ENCODE data around the gene GSG1L. TPM values are rescaled to one million over a fixed set of nuclear protein-coding genes. Genes with fewer than 3 reads are reported as not detected.

GSG1L gene
- total and polyA plus RNA-seq, 9 of the 15 experiments (the other 6 are each of a cell fraction or from before 2014, with no cell fraction given), result not detected

DNA sequence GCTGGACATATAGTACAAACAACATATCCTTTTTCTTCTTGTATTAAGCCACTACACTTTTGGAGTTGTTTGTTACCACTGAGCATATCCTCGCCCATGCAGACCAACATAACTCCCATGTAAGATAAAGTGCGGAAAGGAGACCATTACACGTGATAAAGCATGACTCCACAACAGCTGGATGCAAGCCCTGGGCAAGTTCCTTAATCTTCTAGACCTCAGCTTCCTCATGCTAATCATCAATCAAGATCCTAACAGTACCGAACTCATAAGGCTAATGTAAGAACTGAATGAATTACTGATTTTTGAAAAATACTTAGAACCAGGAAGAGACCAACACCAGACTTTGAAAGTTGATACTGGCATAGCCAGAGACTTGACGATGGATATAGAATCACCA lies 47.0 kb upstream of the GSG1L start (continued):
- peak; percentile 58 for TF ChIP-seq L3MBTL2 (IDR thresholded peaks at IDR 0.05)
- TF ChIP-seq MCM7 (IDR thresholded peaks at IDR 0.05), result no peak
- TF ChIP-seq TRIM24 (IDR thresholded peaks at IDR 0.05), result 0 out of 4 replicates have a peak, but pooled peaks of 1 of the 2 experiments have one; percentile 19
- TF ChIP-seq ZNF79 (CRISPR knock-in tag; IDR thresholded peaks at IDR 0.05; ENCODE audit: low read depth), result no peak
- no peak for TF ChIP-seq NFIX (CRISPR knock-in tag; IDR thresholded peaks at IDR 0.05; ENCODE audit: low read depth)
- 0 out of 2 replicates have a peak, but pooled peaks have one; percentile 26 for TF ChIP-seq SOX6 (IDR thresholded peaks at IDR 0.05)
- TF ChIP-seq YBX1 (IDR thresholded peaks at IDR 0.05), result no peak
- no peak for TF ChIP-seq ZNF184 (CRISPR knock-in tag; IDR thresholded peaks at IDR 0.05)
- no peak for TF ChIP-seq JUNB (CRISPR knock-in tag; conservative IDR thresholded peaks at IDR 0.05)
- 0 out of 2 replicates have a peak, but pooled peaks have one; percentile 12 for TF ChIP-seq ZNF24 (IDR thresholded peaks at IDR 0.05)
- TF ChIP-seq, protein P1, sequence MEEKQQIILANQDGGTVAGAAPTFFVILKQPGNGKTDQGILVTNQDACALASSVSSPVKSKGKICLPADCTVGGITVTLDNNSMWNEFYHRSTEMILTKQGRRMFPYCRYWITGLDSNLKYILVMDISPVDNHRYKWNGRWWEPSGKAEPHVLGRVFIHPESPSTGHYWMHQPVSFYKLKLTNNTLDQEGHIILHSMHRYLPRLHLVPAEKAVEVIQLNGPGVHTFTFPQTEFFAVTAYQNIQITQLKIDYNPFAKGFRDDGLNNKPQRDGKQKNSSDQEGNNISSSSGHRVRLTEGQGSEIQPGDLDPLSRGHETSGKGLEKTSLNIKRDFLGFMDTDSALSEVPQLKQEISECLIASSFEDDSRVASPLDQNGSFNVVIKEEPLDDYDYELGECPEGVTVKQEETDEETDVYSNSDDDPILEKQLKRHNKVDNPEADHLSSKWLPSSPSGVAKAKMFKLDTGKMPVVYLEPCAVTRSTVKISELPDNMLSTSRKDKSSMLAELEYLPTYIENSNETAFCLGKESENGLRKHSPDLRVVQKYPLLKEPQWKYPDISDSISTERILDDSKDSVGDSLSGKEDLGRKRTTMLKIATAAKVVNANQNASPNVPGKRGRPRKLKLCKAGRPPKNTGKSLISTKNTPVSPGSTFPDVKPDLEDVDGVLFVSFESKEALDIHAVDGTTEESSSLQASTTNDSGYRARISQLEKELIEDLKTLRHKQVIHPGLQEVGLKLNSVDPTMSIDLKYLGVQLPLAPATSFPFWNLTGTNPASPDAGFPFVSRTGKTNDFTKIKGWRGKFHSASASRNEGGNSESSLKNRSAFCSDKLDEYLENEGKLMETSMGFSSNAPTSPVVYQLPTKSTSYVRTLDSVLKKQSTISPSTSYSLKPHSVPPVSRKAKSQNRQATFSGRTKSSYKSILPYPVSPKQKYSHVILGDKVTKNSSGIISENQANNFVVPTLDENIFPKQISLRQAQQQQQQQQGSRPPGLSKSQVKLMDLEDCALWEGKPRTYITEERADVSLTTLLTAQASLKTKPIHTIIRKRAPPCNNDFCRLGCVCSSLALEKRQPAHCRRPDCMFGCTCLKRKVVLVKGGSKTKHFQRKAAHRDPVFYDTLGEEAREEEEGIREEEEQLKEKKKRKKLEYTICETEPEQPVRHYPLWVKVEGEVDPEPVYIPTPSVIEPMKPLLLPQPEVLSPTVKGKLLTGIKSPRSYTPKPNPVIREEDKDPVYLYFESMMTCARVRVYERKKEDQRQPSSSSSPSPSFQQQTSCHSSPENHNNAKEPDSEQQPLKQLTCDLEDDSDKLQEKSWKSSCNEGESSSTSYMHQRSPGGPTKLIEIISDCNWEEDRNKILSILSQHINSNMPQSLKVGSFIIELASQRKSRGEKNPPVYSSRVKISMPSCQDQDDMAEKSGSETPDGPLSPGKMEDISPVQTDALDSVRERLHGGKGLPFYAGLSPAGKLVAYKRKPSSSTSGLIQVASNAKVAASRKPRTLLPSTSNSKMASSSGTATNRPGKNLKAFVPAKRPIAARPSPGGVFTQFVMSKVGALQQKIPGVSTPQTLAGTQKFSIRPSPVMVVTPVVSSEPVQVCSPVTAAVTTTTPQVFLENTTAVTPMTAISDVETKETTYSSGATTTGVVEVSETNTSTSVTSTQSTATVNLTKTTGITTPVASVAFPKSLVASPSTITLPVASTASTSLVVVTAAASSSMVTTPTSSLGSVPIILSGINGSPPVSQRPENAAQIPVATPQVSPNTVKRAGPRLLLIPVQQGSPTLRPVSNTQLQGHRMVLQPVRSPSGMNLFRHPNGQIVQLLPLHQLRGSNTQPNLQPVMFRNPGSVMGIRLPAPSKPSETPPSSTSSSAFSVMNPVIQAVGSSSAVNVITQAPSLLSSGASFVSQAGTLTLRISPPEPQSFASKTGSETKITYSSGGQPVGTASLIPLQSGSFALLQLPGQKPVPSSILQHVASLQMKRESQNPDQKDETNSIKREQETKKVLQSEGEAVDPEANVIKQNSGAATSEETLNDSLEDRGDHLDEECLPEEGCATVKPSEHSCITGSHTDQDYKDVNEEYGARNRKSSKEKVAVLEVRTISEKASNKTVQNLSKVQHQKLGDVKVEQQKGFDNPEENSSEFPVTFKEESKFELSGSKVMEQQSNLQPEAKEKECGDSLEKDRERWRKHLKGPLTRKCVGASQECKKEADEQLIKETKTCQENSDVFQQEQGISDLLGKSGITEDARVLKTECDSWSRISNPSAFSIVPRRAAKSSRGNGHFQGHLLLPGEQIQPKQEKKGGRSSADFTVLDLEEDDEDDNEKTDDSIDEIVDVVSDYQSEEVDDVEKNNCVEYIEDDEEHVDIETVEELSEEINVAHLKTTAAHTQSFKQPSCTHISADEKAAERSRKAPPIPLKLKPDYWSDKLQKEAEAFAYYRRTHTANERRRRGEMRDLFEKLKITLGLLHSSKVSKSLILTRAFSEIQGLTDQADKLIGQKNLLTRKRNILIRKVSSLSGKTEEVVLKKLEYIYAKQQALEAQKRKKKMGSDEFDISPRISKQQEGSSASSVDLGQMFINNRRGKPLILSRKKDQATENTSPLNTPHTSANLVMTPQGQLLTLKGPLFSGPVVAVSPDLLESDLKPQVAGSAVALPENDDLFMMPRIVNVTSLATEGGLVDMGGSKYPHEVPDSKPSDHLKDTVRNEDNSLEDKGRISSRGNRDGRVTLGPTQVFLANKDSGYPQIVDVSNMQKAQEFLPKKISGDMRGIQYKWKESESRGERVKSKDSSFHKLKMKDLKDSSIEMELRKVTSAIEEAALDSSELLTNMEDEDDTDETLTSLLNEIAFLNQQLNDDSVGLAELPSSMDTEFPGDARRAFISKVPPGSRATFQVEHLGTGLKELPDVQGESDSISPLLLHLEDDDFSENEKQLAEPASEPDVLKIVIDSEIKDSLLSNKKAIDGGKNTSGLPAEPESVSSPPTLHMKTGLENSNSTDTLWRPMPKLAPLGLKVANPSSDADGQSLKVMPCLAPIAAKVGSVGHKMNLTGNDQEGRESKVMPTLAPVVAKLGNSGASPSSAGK (IDR thresholded peaks at IDR 0.05), result peak; percentile 17; the same call in 1 of the 2 replicates
- TF ChIP-seq SRSF9 (IDR thresholded peaks at IDR 0.05; ENCODE audit: borderline replicate concordance, low read depth, low read length), result no peak
- TF ChIP-seq TCF7 (IDR thresholded peaks at IDR 0.05; ENCODE audit: borderline replicate concordance), result no peak
- TF ChIP-seq, protein P2, sequence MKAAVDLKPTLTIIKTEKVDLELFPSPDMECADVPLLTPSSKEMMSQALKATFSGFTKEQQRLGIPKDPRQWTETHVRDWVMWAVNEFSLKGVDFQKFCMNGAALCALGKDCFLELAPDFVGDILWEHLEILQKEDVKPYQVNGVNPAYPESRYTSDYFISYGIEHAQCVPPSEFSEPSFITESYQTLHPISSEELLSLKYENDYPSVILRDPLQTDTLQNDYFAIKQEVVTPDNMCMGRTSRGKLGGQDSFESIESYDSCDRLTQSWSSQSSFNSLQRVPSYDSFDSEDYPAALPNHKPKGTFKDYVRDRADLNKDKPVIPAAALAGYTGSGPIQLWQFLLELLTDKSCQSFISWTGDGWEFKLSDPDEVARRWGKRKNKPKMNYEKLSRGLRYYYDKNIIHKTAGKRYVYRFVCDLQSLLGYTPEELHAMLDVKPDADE (conservative IDR thresholded peaks at IDR 0.05; ENCODE audit: control insufficient read depth, low read depth, low read length), result no peak
- peak in 1 of 2 experiments; percentile 24; a peak in 1 of 4 replicates for TF ChIP-seq TBL1XR1 (IDR thresholded peaks at IDR 0.05; ENCODE audit: low read length in 2 of 2)
- no peak for TF ChIP-seq ZNF444 (CRISPR knock-in tag; IDR thresholded peaks at IDR 0.05)
- TF ChIP-seq ESRRA (IDR thresholded peaks at IDR 0.05; ENCODE audit: borderline replicate concordance, low read depth), result no peak
- no peak for TF ChIP-seq ZNF146 (CRISPR knock-in tag; IDR thresholded peaks at IDR 0.05; ENCODE audit: unreplicated experiment)
- TF ChIP-seq MEF2A (IDR thresholded peaks at IDR 0.05; ENCODE audit: control insufficient read depth, low read depth, low read length), result no peak
- no peak for TF ChIP-seq ELF2 (CRISPR knock-in tag; IDR thresholded peaks at IDR 0.05)

Measured in K562 (cell line).